ENCODE results near the gene CDK11A.

The CDK11A gene

GRCh38 chr1:1760715-1761114, 36.6 kb upstream of the CDK11A start:
- H3K36me3 ChIP-seq (ENCODE audit: control insufficient read depth, insufficient read depth, low read length), result no peaks in the 10 kb centered on the region

GRCh38 chr1:1760345-1760650, 36.1 kb upstream of the CDK11A start:
- no peak overlapping the region for H3K4me2 ChIP-seq (ENCODE audit: low read length)
- H3K27ac ChIP-seq, result no peak overlapping the region
- no peak overlapping the region for H3K9ac ChIP-seq
- peaks cover 4% of the 10 kb centered on the region for H3K79me2 ChIP-seq
- H3K4me1 ChIP-seq, result no peaks in the 10 kb centered on the region
- no peaks in the 10 kb centered on the region for H3K27me3 ChIP-seq (ENCODE audit: control insufficient read depth, insufficient read depth, low read length)
- no peak overlapping the region for H2AFZ ChIP-seq
- TF ChIP-seq CTCF (IDR thresholded peaks at IDR 0.05), result no peak
- no peaks in the 10 kb centered on the region for H3K36me3 ChIP-seq (ENCODE audit: control insufficient read depth, insufficient read depth, low read length)
- no peak overlapping the region for H3K4me3 ChIP-seq (ENCODE audit: low read depth, low read length)
- no peaks in the 10 kb centered on the region for H3K9me3 ChIP-seq (ENCODE audit: control insufficient read depth, low read length)

More at GRCh38 chr1:1760715-1761114, 36.6 kb upstream of the CDK11A start:
- Histone ChIP-seq H3K4me1 (no peaks in the 10 kb centered on the region), H3K4me2 (ENCODE audit: low read length) (no peak overlapping the region), H3K27ac (no peak overlapping the region), H3K27me3 (ENCODE audit: control insufficient read depth, insufficient read depth, low read length) (no peaks in the 10 kb centered on the region), H3K79me2 (peaks cover 4% of the 10 kb centered on the region), H3K4me3 (ENCODE audit: low read depth, low read length) (no peak overlapping the region), H3K9ac (no peak overlapping the region), H2AFZ (no peak overlapping the region), H3K9me3 (ENCODE audit: control insufficient read depth, low read length) (no peaks in the 10 kb centered on the region)
- TF ChIP-seq CTCF (IDR thresholded peaks at IDR 0.05), result no peak

GRCh38 chr1:1759456-1760344, 35.5 kb upstream of the CDK11A start:
- Histone ChIP-seq H3K9ac (no peak overlapping the region), H3K9me3 (ENCODE audit: control insufficient read depth, low read length) (no peaks in the 10 kb centered on the region), H3K27ac (no peak overlapping the region), H3K79me2 (peaks cover 4% of the 10 kb centered on the region), H3K4me1 (no peaks in the 10 kb centered on the region), H3K4me3 (ENCODE audit: low read depth, low read length) (no peak overlapping the region), H2AFZ (no peak overlapping the region), H3K36me3 (ENCODE audit: control insufficient read depth, insufficient read depth, low read length) (no peaks in the 10 kb centered on the region), H3K4me2 (ENCODE audit: low read length) (peak overlapping the region; percentile 52), H3K27me3 (ENCODE audit: control insufficient read depth, insufficient read depth, low read length) (no peaks in the 10 kb centered on the region)
- no peak for TF ChIP-seq CTCF (IDR thresholded peaks at IDR 0.05)

GRCh38 chr1:1758692-1759455, 34.7 kb upstream of the CDK11A start:
- peaks cover 4% of the 10 kb centered on the region for H3K79me2 ChIP-seq
- no peaks in the 10 kb centered on the region for H3K9me3 ChIP-seq (ENCODE audit: control insufficient read depth, low read length)
- no peaks in the 10 kb centered on the region for H3K4me1 ChIP-seq
- no peak overlapping the region for H2AFZ ChIP-seq
- no peak overlapping the region for H3K27ac ChIP-seq
- peak overlapping the region; percentile 52 for H3K4me2 ChIP-seq (ENCODE audit: low read length)
- H3K27me3 ChIP-seq (ENCODE audit: control insufficient read depth, insufficient read depth, low read length), result no peaks in the 10 kb centered on the region
- no peak overlapping the region for H3K9ac ChIP-seq
- H3K36me3 ChIP-seq (ENCODE audit: control insufficient read depth, insufficient read depth, low read length), result no peaks in the 10 kb centered on the region
- no peak for TF ChIP-seq CTCF (IDR thresholded peaks at IDR 0.05)
- peak overlapping the region; percentile 28 for H3K4me3 ChIP-seq (ENCODE audit: low read depth, low read length)

Data from parathyroid adenoma (tissue), 2 donors.